Putamen (tissue), 1 donor: Measurements from ENCODE around the gene SLC19A1.
"Not testable (repeated sequence)": the region's sequence is repeated elsewhere in the genome, so short reads cannot be mapped to it uniquely, and the experiment has no call there.

Experiments used
- DNase-seq: peaks from one replicate; pipeline ENCODE4 v3.0.0-alpha.2; 2016; ENCODE audit warnings: low spot score

The SLC19A1 gene

GRCh38 chr21:45506241-45506817 is 35.9 kb downstream of the SLC19A1 start:
- DNase-seq = no peak

- no peak for DNase-seq
These were observed 36.7 kb downstream of the SLC19A1 start for GRCh38 chr21:45505416-45506021.

GRCh38 chr21:45504516-45505415 is 37.5 kb downstream of the SLC19A1 start:
- no peak for DNase-seq

GRCh38 chr21:45504021-45504515 is 38.2 kb downstream of the SLC19A1 start:
- no peak for DNase-seq

GRCh38 chr21:45503226-45503625 is 39.0 kb downstream of the SLC19A1 start:
- DNase-seq = not testable (repeated sequence)

- DNase-seq = no peak
These were observed 39.6 kb downstream of the SLC19A1 start for GRCh38 chr21:45502600-45502999.

- no peak for DNase-seq
These were observed 40.3 kb downstream of the SLC19A1 start for GRCh38 chr21:45502006-45502345.

GRCh38 chr21:45501081-45502005 is 40.9 kb downstream of the SLC19A1 start:
- DNase-seq = not testable (repeated sequence)

GRCh38 chr21:45499970-45500577 is 42.2 kb downstream of the SLC19A1 start:
- DNase-seq = no peak

- DNase-seq = no peak
These were observed 43.0 kb downstream of the SLC19A1 start for GRCh38 chr21:45499201-45499750.

- DNase-seq = no peak
These were observed 43.6 kb downstream of the SLC19A1 start for GRCh38 chr21:45498646-45499000.

- DNase-seq = no peak
These were observed 44.2 kb downstream of the SLC19A1 start for GRCh38 chr21:45497846-45498645.

GRCh38 chr21:45496968-45497845 is 45.0 kb downstream of the SLC19A1 start:
- no peak for DNase-seq

- DNase-seq = no peak
These were observed 45.9 kb downstream of the SLC19A1 start for GRCh38 chr21:45496151-45496967.

- no peak for DNase-seq
These were observed 47.2 kb downstream of the SLC19A1 start for GRCh38 chr21:45494851-45495680.

GRCh38 chr21:45494135-45494850 is 47.9 kb downstream of the SLC19A1 start:
- DNase-seq = no peak
